Lower leg skin (tissue), 4 donors: ENCODE measurements around the gene DNMBP. TPM values are rescaled to one million over a fixed set of nuclear protein-coding genes. Genes with fewer than 3 reads are reported as not detected.

Experiments used
- DNase-seq, 2 donors: peaks; one replicate each; pipeline ENCODE4 v3.0.0-alpha.2; 2019; ENCODE audit warnings: low spot score in 2 of 2
- H3K4me3 ChIP-seq: fragments of 200-600 bp; sonication (generic); 2 replicates; pipeline ENCODE4 v1.5.1; 2017; ENCODE audit warnings: mild to moderate bottlenecking, low read depth; ENCODE audit not compliant: poor library complexity, severe bottlenecking
- POLR2A ChIP-seq, 2 donors: fragments of 450-650 bp; IDR thresholded peaks; one replicate each; pipeline ENCODE4 v1.6.1; 2016 to 2017; ENCODE audit warnings: antibody characterized with exemption in 2 of 2, mild to moderate bottlenecking in 1 of 2, moderate library complexity in 1 of 2
- WGBS, 2 donors: methylation state at CpG; one replicate each; pipeline ENCODE4 v1.1.5; 2018; 5-methylcytosine and 5-hydroxymethylcytosine counted together
- intact Hi-C: fragments of 100-400 bp; cut with DNase I; formaldehyde crosslinking; loops from one replicate; pipeline ENCODE4 v1.15.0; 2023; ENCODE audit warnings: low total_unique reads
- total RNA-seq, 4 donors: library from RNA; depleted of rRNA; stranded (reverse); fragments of >200 nt; gene quantifications; one replicate each; pipeline ENCODE4 v1.1.0, GENCODE V29; 2016
- TF ChIP-seq, protein P1 (sequence below), 3 donors: fragments of 450-650 bp; IDR thresholded peaks; one replicate each; pipeline ENCODE4 v1.5.1; 2016; ENCODE audit warnings: antibody characterized with exemption in 3 of 3, mild to moderate bottlenecking in 3 of 3, moderate library complexity in 2 of 3

DNMBP gene
- total RNA-seq, 4 donors from 2014 or later = 39.8 to 78.0 (median 61.9) TPM

DNA sequence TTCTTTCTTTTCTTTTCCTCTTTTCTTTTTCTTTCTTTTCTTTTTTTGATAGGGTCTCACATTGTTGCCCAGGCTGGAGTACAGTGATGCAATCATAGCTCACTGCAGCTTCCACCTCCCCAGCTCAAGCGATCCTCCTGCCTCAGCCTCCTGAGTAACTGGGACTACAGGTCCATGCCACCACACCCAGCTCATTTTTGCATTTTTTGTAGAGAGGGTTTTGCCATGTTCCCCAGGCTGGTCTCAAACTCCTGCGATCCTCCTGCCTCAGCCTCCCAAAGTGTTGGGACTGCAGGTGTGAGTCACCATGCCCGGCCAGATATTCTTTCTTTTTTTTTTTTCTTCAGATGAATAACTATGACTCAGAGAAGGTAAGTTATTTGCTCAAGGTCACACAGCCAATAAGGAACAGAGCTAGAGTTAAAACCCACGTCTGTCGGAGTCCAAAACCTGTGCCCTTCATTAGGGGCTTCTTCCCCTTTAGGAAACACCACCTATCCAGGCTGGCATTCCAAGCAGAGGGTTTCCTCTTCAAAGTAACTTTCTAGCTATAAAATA lies 28.1 kb upstream of the DNMBP start:
- WGBS, 2 donors = 81 to 86% methylated on average over 5 of the region's 5 CpGs
- intact Hi-C loops = no loop called here
- no peak overlapping the region for H3K4me3 ChIP-seq
- no peak for TF ChIP-seq POLR2A (IDR thresholded peaks at IDR 0.05)
- TF ChIP-seq, protein P1, sequence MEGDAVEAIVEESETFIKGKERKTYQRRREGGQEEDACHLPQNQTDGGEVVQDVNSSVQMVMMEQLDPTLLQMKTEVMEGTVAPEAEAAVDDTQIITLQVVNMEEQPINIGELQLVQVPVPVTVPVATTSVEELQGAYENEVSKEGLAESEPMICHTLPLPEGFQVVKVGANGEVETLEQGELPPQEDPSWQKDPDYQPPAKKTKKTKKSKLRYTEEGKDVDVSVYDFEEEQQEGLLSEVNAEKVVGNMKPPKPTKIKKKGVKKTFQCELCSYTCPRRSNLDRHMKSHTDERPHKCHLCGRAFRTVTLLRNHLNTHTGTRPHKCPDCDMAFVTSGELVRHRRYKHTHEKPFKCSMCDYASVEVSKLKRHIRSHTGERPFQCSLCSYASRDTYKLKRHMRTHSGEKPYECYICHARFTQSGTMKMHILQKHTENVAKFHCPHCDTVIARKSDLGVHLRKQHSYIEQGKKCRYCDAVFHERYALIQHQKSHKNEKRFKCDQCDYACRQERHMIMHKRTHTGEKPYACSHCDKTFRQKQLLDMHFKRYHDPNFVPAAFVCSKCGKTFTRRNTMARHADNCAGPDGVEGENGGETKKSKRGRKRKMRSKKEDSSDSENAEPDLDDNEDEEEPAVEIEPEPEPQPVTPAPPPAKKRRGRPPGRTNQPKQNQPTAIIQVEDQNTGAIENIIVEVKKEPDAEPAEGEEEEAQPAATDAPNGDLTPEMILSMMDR (IDR thresholded peaks at IDR 0.05) = no peak
- DNase-seq = peak in 1 of 2 donors; percentile 39

DNA sequence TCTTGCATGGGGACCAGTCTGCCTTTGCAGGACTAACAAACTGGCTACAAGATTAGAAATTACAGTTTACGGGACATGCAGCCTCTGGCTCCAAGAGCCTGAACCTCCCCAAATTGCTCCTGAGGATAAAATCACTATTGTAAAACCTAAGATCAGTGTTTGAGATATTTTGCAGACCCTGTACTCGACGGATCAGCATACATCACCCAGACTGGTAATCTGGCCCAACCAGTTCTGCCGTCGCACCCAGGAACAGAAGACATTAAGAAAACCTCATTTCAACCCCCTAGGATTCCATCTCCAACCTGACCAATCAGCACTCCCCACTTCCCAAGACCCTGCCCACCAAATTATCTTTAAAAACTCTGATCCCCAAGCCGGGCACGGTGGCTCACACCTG lies 27.1 kb upstream of the DNMBP start:
- intact Hi-C loops = no loop called here
- 81 to 83% methylated on average over 7 of the region's 7 CpGs for WGBS, 2 donors
- TF ChIP-seq, protein P1 (IDR thresholded peaks at IDR 0.05) = no peak

DNA sequence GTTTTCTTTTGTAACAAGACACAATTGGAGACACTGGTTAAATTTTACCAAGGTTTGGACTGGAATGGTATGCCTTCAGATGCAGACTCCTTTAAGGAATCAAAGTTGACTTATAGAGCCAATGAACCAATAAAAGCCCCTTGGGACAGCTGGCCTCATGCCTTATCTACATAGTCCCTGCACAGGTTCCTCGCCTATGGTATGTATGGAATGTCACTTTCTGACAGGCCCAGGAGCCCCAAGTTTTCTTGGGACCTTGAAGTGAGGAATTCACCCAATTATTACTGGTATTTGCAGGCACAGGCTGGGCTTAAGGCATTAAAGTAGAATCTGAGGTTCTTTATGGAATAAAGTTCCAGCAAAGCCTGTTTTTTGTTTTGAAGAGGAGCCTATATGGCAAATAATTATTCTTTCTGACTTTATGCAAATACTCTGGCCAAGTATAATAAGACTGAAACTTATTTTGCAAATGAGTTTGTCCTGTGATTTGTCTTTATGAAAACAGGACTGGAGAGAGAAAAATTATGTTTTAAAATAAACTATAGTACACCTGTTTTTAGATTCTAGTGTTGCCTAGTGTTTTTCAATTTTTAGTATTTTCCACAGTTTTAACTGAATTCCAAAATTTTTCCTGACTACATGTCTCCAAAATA lies 24.1 kb upstream of the DNMBP start:
- intact Hi-C loops = no loop called here
- 67 to 84% methylated on average over 1 of the region's 1 CpG for WGBS, 2 donors
- H3K4me3 ChIP-seq = no peak overlapping the region
- no peak for TF ChIP-seq POLR2A (IDR thresholded peaks at IDR 0.05)
- TF ChIP-seq, protein P1 (IDR thresholded peaks at IDR 0.05) = no peak
- DNase-seq = peak in 1 of 2 donors; percentile 25

More for the DNA sequence above, 27.1 kb upstream of the DNMBP start:
- peak in 1 of 2 donors; percentile 56 for DNase-seq
- no peak overlapping the region for H3K4me3 ChIP-seq

DNA sequence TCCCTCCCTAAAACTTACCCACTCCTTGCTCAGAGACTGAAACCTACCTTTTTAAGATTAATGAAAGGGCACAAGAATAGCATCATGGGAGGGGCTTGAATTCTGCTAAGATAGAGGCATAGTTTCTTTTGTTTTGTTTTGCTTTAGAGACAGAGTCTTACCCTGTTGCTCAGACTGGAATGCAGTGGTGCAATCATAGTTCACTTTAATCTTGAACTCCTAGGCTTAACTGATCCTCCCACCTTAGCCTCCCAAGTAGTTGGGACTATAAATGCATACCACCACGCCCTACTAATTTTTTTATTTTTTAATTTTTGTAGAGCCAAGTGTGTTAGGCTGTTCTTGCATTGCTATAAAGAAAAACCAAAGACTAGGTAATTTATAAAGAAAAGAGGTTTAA lies 17.7 kb upstream of the DNMBP start:
- H3K4me3 ChIP-seq = no peak overlapping the region
- 100% methylated on average over 1 of the region's 1 CpG for WGBS, 2 donors
- intact Hi-C loops = no loop called here
- DNase-seq = no peak
- no peak for TF ChIP-seq POLR2A (IDR thresholded peaks at IDR 0.05)
- TF ChIP-seq, protein P1 (IDR thresholded peaks at IDR 0.05) = no peak

DNA sequence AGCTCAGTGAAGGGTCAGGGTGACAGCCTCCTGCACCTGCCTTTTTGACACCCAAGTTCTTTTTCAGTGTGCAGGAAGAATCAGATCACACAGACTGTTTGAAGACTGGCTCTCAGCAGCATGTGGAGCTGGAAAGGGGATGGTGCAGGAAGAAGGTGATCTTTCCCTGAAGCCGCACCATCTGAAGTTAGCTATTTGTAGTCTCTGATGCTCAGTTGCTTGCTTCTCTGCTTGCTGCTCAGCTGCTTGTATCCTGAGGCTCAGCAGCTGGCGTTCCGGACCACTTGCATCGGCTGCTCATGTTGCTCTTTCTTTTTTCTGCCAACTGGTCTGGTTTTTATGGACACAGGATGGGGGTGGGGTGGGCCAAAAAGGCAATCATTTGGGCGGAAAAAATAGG lies 15.8 kb upstream of the DNMBP start:
- WGBS, 2 donors = 52 to 59% methylated on average over 5 of the region's 5 CpGs
- DNase-seq = peak in 1 of 2 donors; percentile 78
- intact Hi-C loops = no loop called here
- TF ChIP-seq POLR2A (IDR thresholded peaks at IDR 0.05) = no peak
- TF ChIP-seq, protein P1 (IDR thresholded peaks at IDR 0.05) = no peak
- no peak overlapping the region for H3K4me3 ChIP-seq
